HG03342 (cell line): ENCODE measurements around the gene MTRR.
A peak's percentile ranks its signal among the peaks of the same experiment; 100 is the strongest.
"Not testable (repeated sequence)": the region's sequence is repeated elsewhere in the genome, so short reads cannot be mapped to it uniquely, and the experiment has no call there.

Source experiments
- ATAC-seq: cut with Tn5 transposase; IDR thresholded peaks from one replicate; pipeline ENCODE4 v1.9.1; 2021; ENCODE audit warnings: mild to moderate bottlenecking, moderate library complexity; ENCODE audit not compliant: unreplicated experiment

The MTRR gene

DNA sequence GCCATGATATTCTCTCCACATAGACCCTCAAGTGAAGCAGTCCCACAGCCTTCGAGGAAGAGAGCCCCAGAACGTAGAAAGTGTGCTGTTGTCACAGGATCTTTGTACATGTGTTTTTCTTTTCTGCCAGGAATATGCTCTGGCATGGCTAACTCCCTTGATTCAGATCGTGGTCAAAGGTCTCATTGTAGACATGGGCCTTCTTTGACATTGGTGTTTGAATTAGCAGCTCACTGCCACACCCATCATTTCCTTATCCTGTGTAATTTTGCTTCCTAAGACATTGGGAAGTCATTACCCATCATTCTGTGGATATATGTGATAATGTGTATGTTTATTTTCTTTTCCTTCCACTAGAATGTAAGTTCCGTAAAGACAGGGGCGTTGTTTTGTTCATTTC, 25.5 kb downstream of the MTRR start:
- ATAC-seq = no peak

- ATAC-seq = peak; percentile 96
Observed at GRCh38 chr5:7894860-7895259, 25.9 kb downstream of the MTRR start.

- peak; percentile 62 for ATAC-seq
Observed at GRCh38 chr5:7897014-7897600, 28.2 kb downstream of the MTRR start.

DNA sequence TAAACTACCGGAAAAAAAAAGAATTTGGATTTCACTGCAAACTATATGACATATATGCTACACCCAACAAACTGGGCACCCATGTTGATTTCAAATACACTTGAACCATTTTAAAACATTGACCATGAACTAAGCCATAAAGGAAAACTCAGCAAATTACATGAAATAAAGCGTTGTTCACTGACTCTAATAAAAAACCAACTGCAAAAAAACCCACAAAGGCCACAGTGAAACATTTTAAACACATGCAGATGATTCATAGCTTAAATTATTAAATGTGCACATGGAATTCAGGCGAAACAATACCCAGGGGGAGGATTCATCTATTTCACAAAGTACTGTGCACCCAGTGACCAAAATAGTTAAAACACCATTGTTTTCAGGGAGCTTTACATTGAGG, 33.3 kb downstream of the MTRR start:
- no peak for ATAC-seq

- ATAC-seq = no peak
Observed at GRCh38 chr5:7902666-7903625, 34.0 kb downstream of the MTRR start.

DNA sequence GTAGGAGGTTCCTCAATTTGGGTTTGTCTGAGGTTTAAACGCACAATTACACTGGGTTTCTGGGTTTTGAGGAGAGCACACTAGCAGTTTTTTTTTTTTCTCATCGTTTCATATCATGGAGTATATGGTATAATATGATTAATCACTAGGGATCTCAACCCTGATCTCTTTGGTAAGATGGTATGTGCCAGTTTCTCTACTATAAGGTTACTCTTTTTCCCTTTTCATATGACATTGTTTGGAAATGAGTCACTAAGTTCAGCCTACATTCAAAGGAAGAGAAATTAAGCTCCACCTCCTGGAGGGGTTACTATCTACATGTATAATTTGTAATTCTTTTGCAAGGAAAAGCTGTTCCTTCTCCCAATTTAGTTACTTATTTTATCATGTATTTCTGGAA, 35.2 kb downstream of the MTRR start:
- no peak for ATAC-seq

DNA sequence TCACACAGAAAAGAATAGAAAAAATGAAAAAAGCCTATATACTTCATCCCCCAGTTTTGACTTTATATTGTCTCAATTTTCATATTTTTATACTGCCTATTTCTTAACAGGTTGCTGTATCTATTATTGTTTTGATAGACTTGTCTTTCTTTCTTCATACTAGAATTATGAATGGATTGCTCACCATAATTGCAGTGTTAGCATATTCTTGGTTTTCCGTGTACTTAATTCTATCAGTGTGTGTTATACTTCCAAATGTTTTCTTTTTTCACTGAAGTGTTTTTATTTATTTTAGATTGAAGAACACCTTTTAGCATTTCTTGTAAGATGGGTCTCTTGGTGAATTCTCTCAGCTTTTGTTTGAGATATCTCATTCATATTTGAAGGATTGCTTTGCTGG, 38.7 kb downstream of the MTRR start:
- no peak for ATAC-seq

GRCh38 chr5:7908317-7908716, 39.4 kb downstream of the MTRR start:
- no peak for ATAC-seq

DNA sequence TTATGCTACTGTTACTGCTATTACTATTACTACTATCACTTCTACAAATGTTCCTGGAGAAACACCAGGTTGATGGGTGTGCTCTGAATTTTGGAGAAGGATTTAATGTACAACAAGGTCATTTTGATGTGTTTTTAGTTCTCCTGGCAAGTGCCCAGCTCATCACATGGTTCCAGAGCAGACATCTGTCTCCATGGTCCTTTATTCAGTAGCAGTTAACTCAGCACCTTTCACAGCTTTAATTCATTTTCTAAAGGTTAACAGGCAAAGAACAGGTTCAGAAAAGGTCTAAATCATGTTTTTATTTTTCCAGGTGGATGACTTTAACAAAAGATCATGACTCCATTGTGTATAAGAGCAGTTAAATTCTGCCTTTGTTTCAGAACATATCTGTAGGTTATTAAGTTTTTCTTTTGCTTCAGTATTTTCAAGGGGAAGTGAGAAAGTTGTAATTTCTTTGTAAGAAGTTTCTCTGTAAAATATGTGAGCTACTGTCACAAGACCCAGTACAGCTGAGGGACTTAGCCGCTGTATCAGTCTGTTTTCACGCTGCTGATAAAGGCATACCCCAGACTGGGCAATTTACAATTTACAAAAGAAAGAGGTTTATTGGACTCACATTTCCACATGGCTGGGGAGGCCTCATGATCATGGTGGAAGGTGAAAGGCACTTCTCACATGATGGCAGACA, 41.9 kb downstream of the MTRR start:
- ATAC-seq = peak; percentile 61

- ATAC-seq = not testable (repeated sequence)
Observed at GRCh38 chr5:7911429-7911771, 42.5 kb downstream of the MTRR start.

DNA sequence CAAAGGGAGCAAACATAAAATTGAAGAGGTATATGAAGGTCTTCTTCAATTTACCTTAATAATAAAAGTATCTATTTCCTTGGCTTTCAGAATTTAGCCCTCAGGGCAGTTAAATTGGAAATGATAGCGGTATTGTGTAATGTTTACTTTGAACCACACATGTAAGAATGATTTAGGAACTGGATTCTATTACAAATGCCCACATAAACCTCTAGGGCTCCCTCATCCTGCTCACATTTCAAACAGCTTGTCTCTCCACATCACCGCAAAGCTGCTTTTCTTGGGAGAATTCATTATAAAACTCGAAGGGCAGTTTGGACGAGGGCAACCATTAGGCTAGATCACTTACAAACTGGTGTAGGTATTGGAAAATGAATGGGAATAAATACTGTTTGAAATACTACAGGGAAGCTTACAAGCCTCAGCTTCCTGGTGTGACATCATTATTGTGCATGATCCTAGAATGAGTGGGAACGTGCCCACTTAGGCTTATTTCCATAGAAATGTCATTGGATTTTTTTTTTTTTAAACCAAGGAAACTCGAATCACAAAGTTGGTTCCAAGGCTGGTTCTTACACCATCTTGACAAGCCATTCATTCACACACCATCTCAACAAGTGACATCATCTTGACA, 47.3 kb downstream of the MTRR start:
- ATAC-seq = no peak

DNA sequence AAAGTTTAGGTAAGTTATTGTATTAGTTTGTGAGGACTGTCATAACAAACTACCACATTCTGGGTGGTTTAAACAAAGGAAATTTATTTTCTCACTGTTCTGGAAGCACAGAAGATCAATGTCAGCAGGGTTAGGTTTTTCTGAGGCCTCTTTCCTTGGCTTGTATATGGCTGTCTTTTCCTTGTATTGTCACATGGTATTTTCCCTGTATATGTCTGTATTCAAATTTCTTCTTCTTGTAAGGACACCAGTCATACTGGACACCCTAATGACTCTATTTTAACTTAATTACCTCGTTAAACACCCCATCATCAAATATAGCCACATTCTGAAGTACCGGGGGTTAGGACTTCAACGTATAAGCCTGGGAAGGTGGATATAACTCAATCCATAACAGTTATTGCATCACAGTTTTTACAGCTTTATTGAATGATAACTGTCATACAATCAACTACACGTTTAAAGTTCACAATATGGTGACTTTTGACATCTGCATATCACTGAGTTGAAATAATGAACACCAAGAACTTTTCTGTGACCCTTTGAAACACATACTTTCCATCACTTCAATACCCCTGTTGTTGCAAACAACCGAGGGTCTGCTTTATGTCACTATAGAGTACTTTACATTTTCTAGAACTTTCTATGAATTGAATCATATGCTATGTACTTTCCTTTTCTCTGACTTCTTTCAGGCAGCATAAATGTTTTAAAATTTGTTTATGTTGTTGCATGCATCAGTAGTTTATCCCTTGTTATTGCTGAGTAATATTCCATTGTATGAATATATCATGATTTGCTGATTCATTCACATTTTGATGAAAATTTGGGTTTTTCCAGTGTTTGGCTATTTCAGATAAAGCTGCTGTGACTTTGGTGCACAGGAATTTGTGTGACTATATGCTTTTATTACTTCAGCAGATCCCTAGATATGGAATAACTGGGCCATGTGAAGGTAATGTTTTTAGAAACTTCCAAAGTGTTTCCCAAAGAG, 48.5 kb downstream of the MTRR start:
- ATAC-seq = no peak

DNA sequence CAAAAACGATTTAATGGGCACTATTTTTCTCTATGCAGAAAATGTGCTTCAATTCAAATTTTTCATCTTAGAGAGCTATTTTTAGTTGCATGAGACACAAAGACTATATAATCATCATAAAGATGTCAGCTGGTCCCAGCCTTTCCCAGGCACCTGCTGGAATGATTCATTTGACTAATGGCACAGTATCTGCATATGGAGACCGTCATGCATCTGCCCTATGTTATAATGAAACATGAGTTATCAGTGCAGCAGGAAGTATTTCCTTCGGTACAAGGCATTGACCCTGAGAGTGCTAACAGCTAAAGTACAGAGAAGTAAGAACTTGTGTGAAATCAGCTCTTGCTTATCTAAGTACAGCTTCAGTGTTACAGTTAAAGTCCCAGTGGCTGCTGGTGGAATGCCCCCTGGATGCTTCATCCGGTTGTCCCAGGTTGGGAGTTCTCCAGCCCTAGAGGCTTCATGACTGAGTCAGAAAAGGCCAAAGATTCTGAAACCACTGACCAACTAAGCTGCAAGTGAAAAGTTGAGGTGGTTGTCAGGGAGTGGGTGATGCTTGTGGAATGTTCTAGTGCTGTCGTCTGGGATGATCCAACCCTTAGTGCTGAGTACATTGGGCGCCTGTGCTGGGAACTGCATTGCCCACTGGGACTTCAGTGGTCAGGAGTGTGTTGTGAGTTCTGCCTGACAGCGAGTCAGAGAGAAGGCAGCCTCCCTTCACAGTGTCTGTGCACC, 57.2 kb downstream of the MTRR start:
- ATAC-seq = no peak

DNA sequence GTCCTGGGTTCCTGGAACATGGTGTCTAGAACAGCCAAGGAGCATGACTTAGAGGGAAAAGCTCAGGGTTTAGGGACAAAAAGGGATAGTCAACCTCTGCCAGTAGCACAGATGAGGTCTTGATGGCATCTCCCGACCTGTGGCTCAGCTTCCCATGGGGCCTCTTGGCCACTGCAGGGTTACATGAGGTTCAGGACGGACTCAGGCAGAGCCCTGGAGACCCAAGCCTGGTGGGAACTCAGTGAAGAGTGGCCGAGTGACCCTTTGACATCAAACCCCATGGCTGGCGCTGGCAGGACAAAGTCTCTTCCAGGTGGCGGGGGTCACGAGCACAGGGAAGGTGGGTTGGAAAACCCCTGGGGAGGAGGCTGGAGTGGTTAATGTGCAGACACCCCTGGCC, 57.8 kb downstream of the MTRR start:
- no peak for ATAC-seq

DNA sequence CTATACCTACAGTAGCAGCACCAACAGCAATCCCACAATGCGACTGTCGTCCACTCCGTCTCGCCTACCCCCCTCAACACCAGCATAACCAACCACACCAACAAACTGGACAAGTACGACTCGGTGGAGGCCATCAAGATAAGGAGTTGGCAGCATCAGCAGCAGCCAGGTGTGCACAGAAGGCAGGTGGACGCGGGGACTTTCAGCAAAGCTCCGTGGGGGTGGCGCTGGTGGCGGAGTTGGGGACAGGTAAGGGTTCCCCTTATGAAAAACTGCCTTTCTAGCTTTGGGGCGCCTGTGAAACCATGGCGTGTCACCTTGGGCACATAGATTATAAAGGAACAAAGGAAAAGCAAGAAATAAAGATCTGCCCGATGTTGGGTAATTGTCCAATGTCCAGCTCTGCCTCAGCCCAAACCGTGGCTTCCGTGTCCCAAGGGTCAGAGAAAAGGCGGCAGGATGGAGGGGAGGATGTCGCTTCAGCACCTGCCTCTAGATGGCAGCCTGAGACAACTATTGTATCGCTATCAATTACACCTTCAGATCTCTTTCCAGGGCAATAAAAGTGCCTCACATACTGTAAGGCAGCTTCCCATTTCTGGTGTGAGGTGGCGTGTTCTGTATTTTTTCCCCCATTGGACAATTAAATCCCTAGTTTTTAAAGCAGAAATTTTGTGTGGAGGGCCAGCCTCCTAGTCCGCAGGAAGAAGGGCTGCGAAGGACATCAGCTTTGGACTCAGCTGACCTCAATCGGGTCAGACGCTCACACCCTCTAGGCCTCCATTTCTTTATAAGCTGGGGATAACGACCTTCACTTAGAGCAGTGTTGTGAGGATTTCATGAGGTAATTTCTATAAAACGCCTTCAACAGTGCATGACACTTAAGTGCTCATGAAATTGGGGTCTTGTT, 58.8 kb downstream of the MTRR start:
- peak; percentile 88 for ATAC-seq

DNA sequence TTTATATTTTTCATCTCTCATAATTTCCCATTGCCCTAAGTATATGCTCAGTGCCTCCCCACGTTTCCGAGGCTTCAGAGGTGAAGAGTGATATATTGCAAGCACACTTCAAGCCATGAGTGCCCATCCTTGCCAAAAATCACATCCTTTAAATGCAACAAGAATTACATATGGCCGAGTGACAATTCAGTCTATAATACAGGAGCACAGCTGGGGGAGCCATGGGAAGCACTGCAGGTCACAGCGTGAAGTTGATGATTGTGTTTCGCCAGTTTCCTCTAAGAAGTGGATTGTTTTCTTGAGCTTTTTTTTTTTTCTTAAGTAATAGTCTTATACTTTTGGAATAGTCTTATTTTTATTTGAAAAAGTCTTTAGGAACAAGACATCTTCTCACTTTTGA, 61.1 kb downstream of the MTRR start:
- no peak for ATAC-seq

DNA sequence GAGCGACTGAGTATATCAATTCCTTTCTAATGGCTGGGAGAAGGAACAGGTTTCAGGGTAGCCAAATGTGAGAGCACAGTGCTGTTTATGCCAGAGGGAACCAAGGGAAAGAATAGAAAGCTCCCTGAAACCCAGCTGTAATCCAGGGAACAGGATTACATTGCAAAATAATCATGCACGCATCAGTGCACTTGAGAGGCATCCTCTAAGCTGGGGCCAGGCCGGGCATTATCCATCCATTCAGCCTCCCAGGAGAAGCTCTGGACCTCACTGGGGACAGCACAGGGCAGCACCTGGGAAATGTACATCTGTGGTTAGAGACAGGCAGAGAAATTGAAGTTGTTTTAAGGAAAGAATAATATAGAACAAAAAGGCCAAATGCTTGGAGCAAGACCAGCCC, 72.7 kb downstream of the MTRR start:
- no peak for ATAC-seq

- no peak for ATAC-seq
Observed at GRCh38 chr5:7947301-7947700, 78.4 kb downstream of the MTRR start.
